Gastrocnemius medialis (tissue), 4 donors: ENCODE data around the gene RFWD3. TPM values are rescaled to one million over a fixed set of nuclear protein-coding genes. Genes with fewer than 3 reads are reported as not detected.

Experiments
- ATAC-seq, 2 donors: fragments of 150-250 bp; one replicate each; pipeline ENCODE4 v1.9.1; 2016
- DNase-seq, 2 donors: peaks; one replicate each; pipeline ENCODE4 v3.0.0-alpha.2; 2019
- H3K27ac ChIP-seq, 4 donors: fragments of 200-600 bp; sonication (generic); 1 replicate in 1 of 4; 2 replicates in 3 of 4; pipeline ENCODE4 v1.5.1; 2016 to 2018; ENCODE audit warnings: mild to moderate bottlenecking in 2 of 4, moderate library complexity in 1 of 4
- H3K27me3 ChIP-seq, 3 donors: fragments of 200-600 bp; sonication (generic) in 2 of 3; 1 replicate in 1 of 3; 2 replicates in 2 of 3; pipeline versions ENCODE4 v1.5.1 to v1.6.0; 2016 to 2019; ENCODE audit warnings: mild to moderate bottlenecking in 1 of 3, moderate library complexity in 1 of 3
- H3K36me3 ChIP-seq, 2 donors: fragments of 200-600 bp; sonication (generic) in 1 of 2; one replicate each; pipeline ENCODE4 v1.5.1; 2017 to 2018
- H3K4me1 ChIP-seq, 2 donors: fragments of 200-600 bp; sonication (generic) in 1 of 2; one replicate each; pipeline ENCODE4 v1.5.1; 2016 to 2017; ENCODE audit warnings: mild to moderate bottlenecking in 2 of 2
- H3K4me3 ChIP-seq, 4 donors: fragments of 200-600 bp; sonication (generic) in 3 of 4; 1 replicate in 1 of 4; 2 replicates in 3 of 4; pipeline ENCODE4 v1.5.1; 2016 to 2019; ENCODE audit warnings: mild to moderate bottlenecking in 2 of 4
- H3K9me3 ChIP-seq, 3 donors: fragments of 200-600 bp; sonication (generic) in 2 of 3; 1 replicate in 1 of 3; 2 replicates in 2 of 3; pipeline ENCODE4 v1.5.1; 2016 to 2019
- CTCF ChIP-seq, 5 experiments: fragments of 450-650 bp in 3 of 5; fragments of 200-600 bp in 2 of 5; sonication (generic) in 2 of 5; IDR thresholded peaks in 4 of 5; conservative IDR thresholded peaks in 1 of 5; 1 replicate in 4 of 5; 2 replicates in 1 of 5; pipeline ENCODE4 v1.5.1; 2016 to 2019; ENCODE audit warnings: antibody characterized with exemption in 5 of 5, mild to moderate bottlenecking in 3 of 5, moderate library complexity in 3 of 5
- POLR2A ChIP-seq, 2 donors: fragments of 450-650 bp; IDR thresholded peaks; one replicate each; pipeline ENCODE4 v1.6.1; 2017; ENCODE audit warnings: antibody characterized with exemption in 2 of 2, mild to moderate bottlenecking in 2 of 2, moderate library complexity in 2 of 2
- in situ Hi-C, 4 donors: fragments of 200-750 bp; cut with MboI; loops; one replicate each; pipeline versions ENCODE4 v1.15.0 to v1.8.0; 2017; ENCODE audit warnings: low sequenced_read_pairs in 4 of 4
- intact Hi-C: fragments of 100-400 bp; cut with DNase I; formaldehyde crosslinking; loops from one replicate; pipeline ENCODE4 v1.15.1; 2023; ENCODE audit warnings: low total_unique reads
- total RNA-seq, 4 donors: library from RNA; depleted of rRNA; stranded (reverse); fragments of >200 nt; gene quantifications; one replicate each; pipeline versions ENCODE4 v1.1.0 to v1.2.3, GENCODE V29; 2016

The RFWD3 gene
- total RNA-seq, 4 donors from 2014 or later, result 2.5 to 7.1 (median 4.1) TPM

DNA sequence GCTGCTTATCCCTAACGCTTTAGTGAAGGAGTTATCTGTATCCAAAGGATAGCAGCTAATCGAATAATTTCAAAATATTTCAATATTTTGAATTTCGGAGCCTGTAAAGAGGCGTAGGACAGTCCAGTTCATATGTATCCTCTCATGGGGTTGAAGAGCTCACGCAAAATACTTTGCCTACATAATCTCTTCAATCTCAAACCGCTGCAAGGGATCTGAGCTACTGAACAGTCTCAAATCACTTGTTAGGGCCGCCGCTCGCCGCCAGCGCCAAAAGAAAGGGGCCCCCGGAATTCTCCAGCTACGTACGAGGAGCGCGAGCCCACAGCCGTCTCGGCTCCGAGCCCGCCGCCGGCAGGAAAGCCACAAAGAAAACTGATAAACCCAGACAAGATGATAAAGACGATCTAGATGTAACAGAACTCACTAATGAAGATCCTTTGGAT is 601 bp upstream of the RFWD3 start:
- H3K27ac ChIP-seq, result peak overlapping the region; percentile 60 to 74 (median 66)
- ATAC-seq (peak; percentile 22 to 27), DNase-seq (no peak)
- peak overlapping the region; percentile 68 to 98 (median 93) for H3K4me3 ChIP-seq
- TF ChIP-seq CTCF (IDR thresholded peaks at IDR 0.05 in 4 of 5, conservative IDR thresholded peaks at IDR 0.05 in 1 of 5), result no peak
- no peak for TF ChIP-seq POLR2A (IDR thresholded peaks at IDR 0.05)
- peaks cover 8 to 11% of the 10 kb centered on the region in 2 donors for H3K4me1 ChIP-seq
- intact Hi-C loops, result loop anchor here (5.0 kb wide), 1 partner anchor 60 kb away; the partner anchor contains the start of gene GLG1
- no peaks in the 10 kb centered on the region for H3K27me3 ChIP-seq
- H3K36me3 ChIP-seq, result peaks cover 0 to 14% of the 10 kb centered on the region in 2 donors
- no peaks in the 10 kb centered on the region for H3K9me3 ChIP-seq
- in situ Hi-C loops, result no loop called here

GRCh38 chr16:74666010-74666421 is 661 bp downstream of the RFWD3 start:
- DNase-seq (no peak), ATAC-seq (no peak)
- TF ChIP-seq POLR2A (IDR thresholded peaks at IDR 0.05) (no peak), CTCF (IDR thresholded peaks at IDR 0.05 in 4 of 5, conservative IDR thresholded peaks at IDR 0.05 in 1 of 5) (no peak)
- intact Hi-C loops, result loop anchor here (1.0 to 5.0 kb wide), 2 partner anchors 29 to 59 kb away; partner anchors contain the start of gene GLG1
- H3K4me1 ChIP-seq, result peaks cover 8 to 11% of the 10 kb centered on the region in 2 donors
- no peaks in the 10 kb centered on the region for H3K27me3 ChIP-seq
- H3K36me3 ChIP-seq, result peaks cover 0 to 21% of the 10 kb centered on the region in 2 donors
- H3K27ac ChIP-seq, result peak overlapping the region; percentile 70 to 81 (median 77)
- H3K9me3 ChIP-seq, result no peaks in the 10 kb centered on the region
- H3K4me3 ChIP-seq, result peak overlapping the region; percentile 82 to 98 (median 93)
- in situ Hi-C loops, result no loop called here

DNA sequence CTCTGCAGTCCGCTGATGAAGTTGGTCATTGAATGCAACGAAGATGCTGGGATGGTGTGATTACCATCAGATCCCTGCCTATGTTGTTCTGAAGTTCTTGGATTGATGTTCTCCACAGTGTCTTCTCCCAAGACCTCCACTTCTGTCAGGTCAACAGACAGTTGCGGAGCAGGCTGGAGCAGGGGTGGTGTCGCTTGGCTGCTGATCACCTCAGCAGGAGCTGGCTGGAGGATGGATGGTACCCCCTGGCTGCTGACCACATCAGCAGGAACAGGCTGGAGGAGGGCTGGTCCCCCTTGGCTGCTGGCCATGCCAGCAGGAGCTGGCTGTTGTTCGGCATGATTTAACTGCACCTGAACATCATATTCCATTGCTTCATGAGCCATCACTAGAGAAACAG is 5.6 kb downstream of the RFWD3 start:
- TF ChIP-seq POLR2A (IDR thresholded peaks at IDR 0.05) (no peak), CTCF (IDR thresholded peaks at IDR 0.05 in 4 of 5, conservative IDR thresholded peaks at IDR 0.05 in 1 of 5) (no peak)
- Histone ChIP-seq H3K36me3 (peaks cover 0 to 53% of the 10 kb centered on the region in 2 donors), H3K4me1 (peaks cover 4 to 6% of the 10 kb centered on the region in 2 donors), H3K27me3 (no peaks in the 10 kb centered on the region), H3K4me3 (no peak overlapping the region), H3K27ac (no peak overlapping the region), H3K9me3 (no peaks in the 10 kb centered on the region)
- intact Hi-C loops, result no loop called here
- in situ Hi-C loops, result no loop called here
- DNase-seq (no peak), ATAC-seq (no peak)

GRCh38 chr16:74660383-74660782 is 6.3 kb downstream of the RFWD3 start:
- H3K4me1 ChIP-seq, result no peaks in the 10 kb centered on the region
- no peak overlapping the region for H3K27ac ChIP-seq
- H3K9me3 ChIP-seq, result no peaks in the 10 kb centered on the region
- H3K36me3 ChIP-seq, result peaks cover 0 to 53% of the 10 kb centered on the region in 2 donors
- ATAC-seq, result no peak
- no peak overlapping the region for H3K4me3 ChIP-seq
- DNase-seq, result no peak
- H3K27me3 ChIP-seq, result no peaks in the 10 kb centered on the region
- no peak for TF ChIP-seq POLR2A (IDR thresholded peaks at IDR 0.05)
- TF ChIP-seq CTCF (IDR thresholded peaks at IDR 0.05 in 4 of 5, conservative IDR thresholded peaks at IDR 0.05 in 1 of 5), result no peak
- in situ Hi-C loops (no loop called here), intact Hi-C loops (no loop called here)

DNA sequence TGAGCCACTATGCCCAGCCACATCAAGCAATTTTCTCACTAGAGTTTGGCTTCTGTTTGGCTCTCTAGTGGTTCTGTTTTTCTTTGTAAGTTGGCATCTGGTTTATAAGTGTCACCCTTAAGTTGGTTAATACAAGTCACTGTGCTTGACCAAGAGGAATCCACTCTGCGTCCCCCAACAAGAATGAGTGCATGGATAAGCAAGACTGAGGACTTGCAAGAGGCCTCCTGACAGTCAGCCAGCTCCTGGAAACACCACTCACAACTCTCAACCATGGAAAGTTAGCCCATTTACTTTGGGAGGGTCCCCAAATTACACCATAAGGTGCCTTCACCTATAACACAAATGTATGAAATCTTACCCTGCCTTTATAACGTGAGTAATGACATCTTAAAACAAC is 7.6 kb downstream of the RFWD3 start:
- Histone ChIP-seq H3K27me3 (no peaks in the 10 kb centered on the region), H3K4me1 (no peaks in the 10 kb centered on the region), H3K27ac (no peak overlapping the region), H3K36me3 (peaks cover 0 to 44% of the 10 kb centered on the region in 2 donors), H3K9me3 (no peaks in the 10 kb centered on the region), H3K4me3 (no peak overlapping the region)
- TF ChIP-seq CTCF (IDR thresholded peaks at IDR 0.05 in 4 of 5, conservative IDR thresholded peaks at IDR 0.05 in 1 of 5), result no peak
- no peak for TF ChIP-seq POLR2A (IDR thresholded peaks at IDR 0.05)
- DNase-seq (no peak), ATAC-seq (no peak)
- intact Hi-C loops (no loop called here), in situ Hi-C loops (no loop called here)
